HG03439 (cell line): Measurements from ENCODE around the gene GCLC.
A peak's percentile ranks its signal among the peaks of the same experiment; 100 is the strongest.
"Not testable (repeated sequence)": the region's sequence is repeated elsewhere in the genome, so short reads cannot be mapped to it uniquely, and the experiment has no call there.

Experiments used
- ATAC-seq: cut with Tn5 transposase; IDR thresholded peaks from one replicate; pipeline ENCODE4 v1.9.1; 2021; ENCODE audit warnings: mild to moderate bottlenecking, moderate library complexity; ENCODE audit not compliant: unreplicated experiment

The GCLC gene

GRCh38 chr6:53544470-53545308, at the start of gene GCLC:
Gene GCLC (minus strand): TSS chr6:53545101. CDS start chr6:53544645, 456 bp downstream.
- ATAC-seq: peak; percentile 68

DNA sequence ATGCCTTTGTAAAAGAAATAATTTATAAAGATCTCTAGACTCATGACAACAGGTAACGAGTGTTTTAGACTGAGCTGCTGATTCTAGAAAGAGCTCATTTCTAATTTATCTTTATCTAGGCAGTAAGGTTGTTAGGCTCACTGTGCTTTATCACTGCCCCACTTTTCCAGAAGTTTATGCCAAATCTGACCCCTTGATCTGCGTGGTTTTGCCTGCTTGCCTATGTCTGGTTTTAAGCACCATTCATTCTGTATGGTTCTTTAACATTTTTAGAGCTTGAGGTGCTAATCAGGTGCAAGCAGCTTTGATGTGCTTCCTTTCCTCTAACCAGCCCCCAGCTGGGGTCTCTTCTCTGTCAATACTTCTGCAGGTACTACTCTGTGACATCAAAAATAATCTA, 49.7 kb upstream of the GCLC start:
- ATAC-seq: no peak

- ATAC-seq: no peak
Observed at GRCh38 chr6:53593001-53593488, 48.1 kb upstream of the GCLC start.

DNA sequence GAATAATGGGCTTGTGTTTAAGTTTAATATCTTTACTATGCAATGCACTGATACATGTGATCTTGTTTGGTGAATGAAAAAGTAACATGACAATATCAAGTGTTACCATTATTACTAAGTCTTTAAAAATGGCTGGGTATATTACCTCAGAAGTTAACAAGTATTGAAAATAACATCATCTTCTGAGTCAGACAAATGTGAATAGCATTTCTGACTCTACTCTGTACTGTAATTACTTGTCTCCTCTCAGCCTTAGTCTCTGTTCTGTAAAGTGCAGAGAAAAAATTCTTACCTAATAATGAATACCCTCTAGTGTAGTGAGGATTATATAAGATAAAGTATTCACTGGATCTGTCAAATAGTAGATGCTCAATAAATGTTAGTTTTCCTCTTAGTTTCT, 47.0 kb upstream of the GCLC start:
- no peak for ATAC-seq

- no peak for ATAC-seq
Observed at GRCh38 chr6:53588816-53589509, 44.1 kb upstream of the GCLC start.

- no peak for ATAC-seq
Observed at GRCh38 chr6:53587291-53587690, 42.4 kb upstream of the GCLC start.

GRCh38 chr6:53585208-53585900, 40.5 kb upstream of the GCLC start:
- ATAC-seq: no peak

GRCh38 chr6:53584726-53585125, 39.8 kb upstream of the GCLC start:
- no peak for ATAC-seq

DNA sequence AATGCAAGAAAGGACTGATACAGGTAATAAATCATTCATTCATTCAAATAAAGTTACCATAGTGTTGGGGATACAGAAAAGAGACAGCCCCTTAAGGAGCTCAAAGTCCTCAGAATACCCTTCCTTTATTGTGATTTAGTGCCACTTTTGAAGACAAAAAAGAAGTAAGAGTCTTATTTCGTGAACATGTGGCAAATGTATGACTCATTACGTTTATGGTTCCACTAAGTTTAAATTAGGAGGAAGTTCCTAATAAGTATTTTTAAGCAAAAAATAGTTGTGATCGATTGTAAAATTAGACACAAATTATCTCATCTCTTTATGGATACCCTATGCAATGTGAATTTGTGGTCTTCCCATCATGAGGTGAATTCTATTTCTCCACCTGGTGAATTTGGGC, 38.5 kb upstream of the GCLC start:
- no peak for ATAC-seq

DNA sequence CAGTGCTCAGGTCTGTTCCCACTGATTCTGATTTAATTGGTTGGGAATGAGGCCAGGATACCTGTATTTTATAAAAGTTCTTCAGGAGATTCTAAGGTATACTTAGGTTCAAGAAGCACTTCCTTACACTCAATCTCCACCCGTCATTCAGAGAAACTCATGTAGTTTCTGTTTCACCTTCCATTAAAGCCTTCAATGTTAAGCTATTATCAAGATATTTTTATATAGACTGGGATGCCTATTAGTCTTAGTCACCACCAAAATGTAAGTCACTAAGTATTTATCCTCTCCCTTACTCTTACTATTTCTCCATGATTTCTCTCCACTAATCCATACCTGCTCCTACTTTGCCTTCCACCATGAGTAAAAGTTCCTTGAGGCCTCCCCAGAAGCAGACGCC, 38.1 kb upstream of the GCLC start:
- no peak for ATAC-seq

GRCh38 chr6:53581856-53582255, 37.0 kb upstream of the GCLC start:
- ATAC-seq: no peak

DNA sequence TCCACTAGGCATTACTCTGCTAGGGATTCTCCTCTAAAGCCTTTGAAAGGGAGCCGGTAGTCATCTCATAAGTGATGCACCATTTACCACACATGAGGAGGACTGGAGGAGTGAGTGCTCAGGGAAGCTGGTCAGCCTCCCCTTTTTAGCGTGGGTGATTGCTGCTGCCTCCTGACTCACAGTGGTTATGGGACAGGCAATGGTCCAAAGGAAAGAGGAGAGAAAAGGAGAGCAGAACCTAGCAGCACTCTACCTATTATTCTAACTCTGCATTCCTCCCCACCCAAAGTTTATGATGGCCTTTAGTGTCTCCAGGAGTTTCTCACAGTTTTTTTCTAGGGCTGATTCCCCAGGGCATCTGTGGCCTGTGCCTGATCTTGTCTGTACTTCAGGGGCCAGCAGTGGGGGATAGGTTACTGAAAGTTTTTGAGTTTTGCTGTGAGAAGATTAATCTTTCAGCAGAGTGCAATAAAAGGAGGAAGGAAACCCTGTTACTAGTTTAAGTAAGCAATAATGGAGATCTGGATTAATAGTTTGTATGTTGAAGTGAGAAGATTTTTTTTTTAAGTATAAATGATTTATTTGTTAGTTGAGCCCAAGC, 36.4 kb upstream of the GCLC start:
- ATAC-seq: no peak

DNA sequence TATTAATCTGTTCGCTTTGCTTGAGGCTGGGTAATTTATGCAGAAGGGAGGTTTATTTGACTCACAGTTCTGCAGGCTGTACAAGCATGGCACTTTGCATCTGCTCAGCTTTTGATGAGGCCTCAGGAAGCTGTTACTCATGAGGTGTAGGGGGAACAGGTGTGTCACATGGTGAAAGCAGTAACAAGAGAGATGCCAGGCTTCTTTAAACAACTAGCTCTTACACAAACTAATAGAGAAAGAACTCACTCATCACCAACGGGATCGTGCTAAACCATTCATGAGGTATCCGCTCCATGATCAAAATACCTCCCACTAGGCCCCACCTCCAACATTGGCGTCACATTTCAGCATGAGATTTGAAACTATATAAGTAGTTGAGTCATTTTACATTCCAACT, 34.4 kb upstream of the GCLC start:
- ATAC-seq: no peak

GRCh38 chr6:53578371-53578770, 33.5 kb upstream of the GCLC start:
- ATAC-seq: no peak

- ATAC-seq: no peak
Observed at GRCh38 chr6:53573299-53573698, 28.4 kb upstream of the GCLC start.

DNA sequence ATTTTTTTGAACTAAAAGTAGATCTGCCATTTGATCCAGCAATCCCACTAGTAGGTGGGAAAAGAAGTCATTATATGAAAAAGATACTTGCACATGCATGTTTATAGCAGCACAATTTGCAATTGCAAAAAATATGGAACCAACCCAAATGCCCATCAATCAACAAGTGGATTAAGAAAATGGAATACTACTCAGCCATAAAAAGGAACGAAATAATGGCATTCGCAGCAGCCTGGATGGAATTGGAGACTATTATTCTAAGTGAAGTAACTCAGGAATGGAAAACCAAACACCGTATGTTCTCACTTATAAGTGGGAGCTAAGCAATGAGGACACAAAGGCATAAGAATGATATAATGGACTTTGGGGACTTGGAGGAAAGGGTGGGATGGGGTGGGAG, 27.5 kb upstream of the GCLC start:
- ATAC-seq: not testable (repeated sequence)

DNA sequence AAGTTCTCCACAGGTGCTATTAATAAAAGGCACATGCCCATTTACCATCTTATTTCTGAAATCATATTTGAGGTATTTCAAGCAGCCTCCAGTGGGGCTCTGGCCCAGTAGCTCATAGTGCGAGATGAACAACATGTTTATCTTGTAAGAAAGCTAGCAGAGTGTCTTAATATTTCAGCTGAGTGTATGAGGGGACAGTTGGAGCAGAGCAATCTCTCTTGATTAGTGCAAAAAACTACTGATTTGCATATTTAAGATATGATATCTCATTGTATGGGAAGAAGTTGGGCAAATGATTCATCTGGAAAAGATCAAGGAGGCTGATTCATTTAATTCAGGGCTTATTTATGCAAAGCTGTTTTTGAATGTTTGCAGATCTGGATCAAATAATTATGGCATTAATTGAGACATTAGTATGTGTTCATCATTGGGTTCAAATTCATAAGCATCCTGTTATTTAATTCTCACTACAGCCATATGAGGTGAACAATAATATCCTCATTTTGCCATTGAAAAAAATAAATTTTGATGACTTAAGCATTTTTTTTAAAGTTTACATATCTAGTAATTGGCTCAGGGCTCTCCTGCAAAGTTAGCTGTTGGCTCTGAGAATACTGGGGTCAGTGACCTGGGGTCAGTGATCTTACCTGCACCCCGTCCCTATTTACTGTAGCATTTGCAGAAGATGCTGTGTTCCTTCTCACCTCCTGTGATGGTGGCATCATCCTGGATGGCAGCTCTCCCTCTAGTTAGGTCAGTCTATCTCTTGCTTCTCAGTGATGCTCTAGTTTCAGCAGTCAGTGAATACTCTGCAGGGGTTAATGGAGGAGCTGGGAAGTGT, 24.1 kb upstream of the GCLC start:
- no peak for ATAC-seq

DNA sequence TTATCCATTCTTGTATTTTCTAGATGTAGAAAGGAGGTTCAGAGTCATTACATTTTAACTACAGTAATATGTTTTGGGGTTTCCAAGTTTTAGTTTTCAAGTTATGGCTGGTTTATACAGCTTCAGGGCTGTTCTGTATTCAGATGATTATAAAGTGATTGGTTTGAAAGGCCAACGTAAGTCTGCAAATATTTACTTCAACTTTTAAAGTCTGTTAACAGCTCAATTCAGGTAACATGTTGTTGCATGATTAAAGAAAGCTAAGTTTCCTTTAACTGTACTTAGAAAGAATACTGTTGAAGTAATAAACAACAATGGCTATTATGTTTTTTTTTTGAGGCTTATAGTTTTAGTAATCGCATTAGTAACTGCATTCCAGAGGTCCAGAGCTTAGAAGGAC, 22.8 kb upstream of the GCLC start:
- ATAC-seq: no peak

GRCh38 chr6:53566755-53567154, 21.9 kb upstream of the GCLC start:
- no peak for ATAC-seq

DNA sequence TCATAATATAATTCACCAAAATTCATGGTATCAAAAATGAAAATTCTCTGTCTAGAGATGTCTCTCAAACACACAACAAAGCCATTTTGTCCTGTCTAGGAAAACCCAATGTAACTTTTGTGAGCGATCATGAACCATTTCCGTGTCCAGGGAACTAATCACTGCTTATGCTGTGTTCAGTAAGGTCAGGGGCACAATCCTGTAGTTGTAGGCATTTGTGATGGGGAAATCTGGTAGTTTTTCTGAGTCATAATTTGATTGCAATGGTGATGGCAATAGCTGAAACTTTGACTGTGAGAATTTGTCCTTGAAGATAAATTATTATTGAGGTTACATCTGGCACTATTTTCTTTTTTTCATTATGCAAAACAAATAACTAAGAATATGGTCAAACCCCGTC, 21.0 kb upstream of the GCLC start:
- no peak for ATAC-seq
